KOPT-K1 (cell line): ENCODE results near the gene NHERF1.

Experiments used
- H3K27ac ChIP-seq: fragments of 200-600 bp; sonication (generic); 2 replicates; pipeline ENCODE4 v1.5.1; 2016; ENCODE audit warnings: antibody characterized with exemption, mild to moderate bottlenecking, low read depth, low read length; ENCODE audit not compliant: poor library complexity, severe bottlenecking
- H3K36me3 ChIP-seq: fragments of 200-600 bp; sonication (generic); 2 replicates; pipeline ENCODE4 v1.5.1; 2017; ENCODE audit warnings: antibody characterized with exemption, mild to moderate bottlenecking, low read length, moderate library complexity; ENCODE audit not compliant: insufficient read depth
- H3K9me3 ChIP-seq: fragments of 200-600 bp; sonication (generic); 2 replicates; pipeline ENCODE4 v1.5.1; 2017; ENCODE audit warnings: antibody characterized with exemption, low read length, mild to moderate bottlenecking; ENCODE audit not compliant: insufficient read depth, poor library complexity, severe bottlenecking

The NHERF1 gene

GRCh38 chr17:74750327-74751069 is 2.1 kb downstream of the NHERF1 start:
- H3K9me3 ChIP-seq: no peaks in the 10 kb centered on the region
- peak overlapping the region; percentile 92 for H3K27ac ChIP-seq
- peaks cover 56% of the 10 kb centered on the region for H3K36me3 ChIP-seq

GRCh38 chr17:74752415-74752814 is 4.0 kb downstream of the NHERF1 start:
- Histone ChIP-seq H3K9me3 (no peaks in the 10 kb centered on the region), H3K36me3 (peaks cover 75% of the 10 kb centered on the region), H3K27ac (peak overlapping the region; percentile 92)

GRCh38 chr17:74752822-74753401 is 4.5 kb downstream of the NHERF1 start:
- Histone ChIP-seq H3K27ac (peak overlapping the region; percentile 18), H3K36me3 (peaks cover 80% of the 10 kb centered on the region), H3K9me3 (no peaks in the 10 kb centered on the region)

GRCh38 chr17:74754832-74755231 is 6.4 kb downstream of the NHERF1 start:
- Histone ChIP-seq H3K9me3 (no peaks in the 10 kb centered on the region), H3K36me3 (peaks cover 85% of the 10 kb centered on the region), H3K27ac (peak overlapping the region; percentile 6)

DNA sequence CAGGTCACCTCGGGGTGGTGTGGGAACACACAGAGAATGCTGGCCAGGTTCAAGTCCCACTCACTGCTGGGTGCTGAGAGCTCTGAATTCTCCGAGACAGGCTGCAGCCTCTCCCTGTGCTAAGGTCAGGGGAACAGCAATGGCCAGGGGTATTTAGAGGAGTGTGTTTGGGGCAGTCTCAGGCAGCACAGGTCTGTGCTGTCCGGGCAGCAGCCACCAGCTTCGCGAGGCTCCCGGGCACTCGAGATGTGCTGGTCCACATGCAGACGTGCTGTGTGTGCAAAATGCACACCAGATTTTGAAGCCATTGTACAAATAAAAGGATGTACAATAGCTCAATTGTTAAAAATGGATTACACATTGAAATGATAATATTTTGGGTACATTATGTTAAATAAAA is 7.1 kb downstream of the NHERF1 start:
- Histone ChIP-seq H3K27ac (peak overlapping the region; percentile 18), H3K36me3 (peaks cover 85% of the 10 kb centered on the region), H3K9me3 (no peaks in the 10 kb centered on the region)

DNA sequence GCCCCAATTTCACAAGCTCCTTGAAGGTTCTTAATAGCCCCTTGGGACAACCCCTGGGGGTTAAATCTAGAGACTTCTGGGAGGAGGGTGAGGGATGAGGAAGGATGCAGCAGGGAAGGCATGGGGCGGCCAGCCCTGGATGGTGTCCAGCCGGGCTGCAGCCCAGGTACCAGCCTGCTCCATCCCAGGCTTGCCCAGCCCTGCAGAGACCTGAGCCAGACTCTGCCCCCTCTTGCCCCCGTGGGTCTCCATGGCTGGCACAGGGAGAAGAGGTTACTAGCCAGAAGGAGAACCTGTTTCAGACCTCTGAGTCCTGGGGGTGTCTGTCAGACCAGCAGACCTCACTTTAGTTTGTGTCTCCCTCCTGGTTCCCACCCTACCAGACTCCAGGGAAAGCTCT is 8.5 kb downstream of the NHERF1 start:
- H3K9me3 ChIP-seq: no peaks in the 10 kb centered on the region
- H3K27ac ChIP-seq: peak overlapping the region; percentile 83
- H3K36me3 ChIP-seq: peaks cover 87% of the 10 kb centered on the region

DNA sequence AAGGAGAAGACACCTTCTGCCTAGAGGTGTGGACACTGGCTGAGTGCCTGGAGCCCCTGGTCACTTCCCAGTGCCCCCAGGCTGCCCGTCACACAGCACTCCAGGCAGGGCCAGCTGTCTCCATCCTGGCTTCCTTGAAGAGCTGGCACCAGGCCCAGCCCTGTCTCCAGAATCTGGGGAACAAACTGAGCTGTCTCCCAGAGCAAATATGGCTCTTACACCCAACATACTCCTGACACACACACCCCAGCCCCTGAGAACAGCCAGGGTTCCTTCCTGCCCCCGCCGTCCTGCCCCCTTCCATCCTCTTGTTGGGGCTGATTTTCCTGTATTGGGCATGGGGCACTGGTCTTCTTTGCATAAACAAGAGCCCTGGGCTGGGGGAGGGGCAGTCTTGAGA is 9.1 kb downstream of the NHERF1 start:
- H3K36me3 ChIP-seq: peaks cover 85% of the 10 kb centered on the region
- peak overlapping the region; percentile 83 for H3K27ac ChIP-seq
- H3K9me3 ChIP-seq: no peaks in the 10 kb centered on the region

GRCh38 chr17:74757931-74758847 is 9.8 kb downstream of the NHERF1 start:
- Histone ChIP-seq H3K27ac (peak overlapping the region; percentile 83), H3K36me3 (peaks cover 85% of the 10 kb centered on the region)

DNA sequence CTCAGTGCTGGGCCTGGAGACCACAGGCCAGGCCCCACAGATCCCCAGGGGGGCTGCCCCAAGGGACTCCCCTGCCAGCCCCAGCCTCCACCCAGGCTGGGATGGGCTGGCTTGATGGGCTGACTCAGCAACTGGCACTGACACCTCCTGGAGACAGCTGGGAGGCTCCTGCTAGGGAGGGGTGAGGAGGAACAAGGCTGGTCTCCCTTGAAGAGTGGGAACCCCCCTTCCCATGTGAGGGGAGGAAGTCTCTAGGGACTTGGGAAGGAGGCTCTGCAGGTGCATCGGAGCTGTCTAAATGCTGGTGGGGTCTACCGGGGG is 10.4 kb downstream of the NHERF1 start:
- H3K27ac ChIP-seq: peak overlapping the region; percentile 83
- peaks cover 86% of the 10 kb centered on the region for H3K36me3 ChIP-seq
- no peaks in the 10 kb centered on the region for H3K9me3 ChIP-seq

More at GRCh38 chr17:74757931-74758847, 9.8 kb downstream of the NHERF1 start:
- H3K9me3 ChIP-seq: no peaks in the 10 kb centered on the region

DNA sequence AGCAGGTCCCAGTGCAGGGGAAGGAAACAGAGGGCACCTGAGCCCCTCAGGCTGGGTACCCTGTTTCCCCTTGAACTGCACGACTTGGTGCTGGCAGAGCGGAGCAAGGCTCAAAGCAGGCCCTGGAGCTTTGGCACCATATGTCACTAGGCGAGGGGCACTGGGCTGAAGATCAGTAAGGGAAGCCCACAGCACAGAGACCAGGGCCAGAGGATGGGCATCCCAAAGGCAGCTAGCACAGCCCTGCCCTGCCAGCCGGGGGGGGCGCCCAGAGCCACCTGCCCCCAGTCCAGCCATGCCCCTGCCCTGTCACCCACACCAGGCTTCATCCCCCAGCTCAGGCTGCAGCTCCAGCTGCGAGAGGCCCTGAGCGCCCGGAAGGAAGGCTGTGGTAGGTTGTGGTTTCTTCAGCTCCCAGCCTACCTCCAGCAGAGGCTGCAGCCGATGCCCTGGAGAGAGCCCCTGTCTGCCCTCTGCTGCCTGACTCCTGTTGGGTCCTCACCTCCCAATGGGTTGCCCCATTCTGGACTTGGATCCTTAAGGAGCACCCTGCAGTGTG is 10.9 kb downstream of the NHERF1 start:
- Histone ChIP-seq H3K36me3 (peaks cover 86% of the 10 kb centered on the region), H3K9me3 (no peaks in the 10 kb centered on the region), H3K27ac (peak overlapping the region; percentile 83)

DNA sequence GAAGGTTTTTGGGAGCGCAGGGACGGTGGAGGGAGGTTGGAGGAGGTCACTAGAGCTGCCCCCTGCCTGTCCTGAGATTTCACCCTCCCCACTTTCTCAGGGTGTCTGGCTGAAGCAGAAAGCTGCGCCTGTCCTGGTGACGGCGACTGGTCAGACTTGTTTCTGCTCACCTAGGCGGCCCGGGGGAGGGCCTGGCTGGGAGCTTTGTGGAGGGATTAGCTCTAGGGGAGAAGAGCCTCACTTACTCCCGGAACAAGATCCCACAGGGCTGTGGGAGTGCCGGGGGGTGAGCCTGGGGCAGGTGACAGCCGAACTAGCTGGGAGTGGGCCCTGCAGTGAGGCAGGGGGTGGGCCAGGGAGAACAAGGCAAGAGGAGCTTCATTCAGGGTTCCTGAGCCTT is 11.5 kb downstream of the NHERF1 start:
- peak overlapping the region; percentile 83 for H3K27ac ChIP-seq

GRCh38 chr17:74760404-74761105 is 12.1 kb downstream of the NHERF1 start:
- H3K27ac ChIP-seq: peak overlapping the region; percentile 83
- H3K36me3 ChIP-seq: peaks cover 86% of the 10 kb centered on the region
- no peaks in the 10 kb centered on the region for H3K9me3 ChIP-seq

More for the DNA sequence above, 11.5 kb downstream of the NHERF1 start:
- Histone ChIP-seq H3K9me3 (no peaks in the 10 kb centered on the region), H3K36me3 (peaks cover 86% of the 10 kb centered on the region)

GRCh38 chr17:74761419-74761818 is 13.0 kb downstream of the NHERF1 start:
- no peaks in the 10 kb centered on the region for H3K9me3 ChIP-seq
- H3K36me3 ChIP-seq: peaks cover 86% of the 10 kb centered on the region
- H3K27ac ChIP-seq: peak overlapping the region; percentile 15

DNA sequence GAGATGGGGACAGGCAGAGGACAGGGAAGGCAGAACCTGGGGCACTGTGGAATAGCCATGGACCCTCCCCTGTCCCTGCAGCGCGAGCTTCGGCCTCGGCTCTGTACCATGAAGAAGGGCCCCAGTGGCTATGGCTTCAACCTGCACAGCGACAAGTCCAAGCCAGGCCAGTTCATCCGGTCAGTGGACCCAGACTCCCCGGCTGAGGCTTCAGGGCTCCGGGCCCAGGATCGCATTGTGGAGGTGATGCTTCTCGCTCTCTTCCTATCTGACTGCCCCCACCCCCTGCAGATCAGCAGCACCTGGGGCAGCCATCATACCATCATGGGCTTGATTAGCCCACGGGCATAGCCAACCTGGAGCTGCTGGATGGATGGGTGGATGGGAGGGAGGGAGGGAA is 13.5 kb downstream of the NHERF1 start:
- Histone ChIP-seq H3K36me3 (peaks cover 86% of the 10 kb centered on the region), H3K27ac (peak overlapping the region; percentile 15)

More for the DNA sequence above, 13.5 kb downstream of the NHERF1 start:
- no peaks in the 10 kb centered on the region for H3K9me3 ChIP-seq
